ENCODE data around the gene SPNS1. TPM values are rescaled to one million over a fixed set of nuclear protein-coding genes. Genes with fewer than 3 reads are reported as not detected.

The SPNS1 gene
- polyA plus RNA-seq, 2 of the 4 experiments (the other 2 are of a cell fraction) = 27.0 to 35.1 TPM

DNA sequence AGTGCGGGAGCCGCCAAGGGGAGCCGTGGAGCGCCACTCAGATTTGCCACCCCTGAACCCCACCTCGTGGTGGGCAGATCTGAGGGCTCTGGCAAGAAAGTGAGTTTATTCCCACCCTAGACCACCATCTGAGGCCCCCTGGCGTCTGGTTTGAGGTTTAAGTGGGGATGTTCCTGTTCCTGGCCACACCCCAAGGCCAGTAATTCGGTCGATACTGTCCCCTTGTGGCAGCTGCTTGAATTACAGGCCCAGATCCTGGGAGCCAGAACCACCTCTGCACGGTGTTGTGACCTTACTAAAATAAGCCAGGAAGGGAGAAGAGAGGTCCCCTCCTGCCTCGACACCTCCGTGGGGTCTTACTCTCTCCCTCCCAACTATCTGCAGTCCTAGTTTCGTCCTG is 6.9 kb downstream of the SPNS1 start:
- FAIRE-seq = no peak
- Histone ChIP-seq H3K27ac (no peak overlapping the region), H3K4me2 (no peak overlapping the region), H3K4me1 (peaks cover 15% of the 10 kb centered on the region; the same call in 2 of the 3 replicates), H3K9me3 (no peaks in the 10 kb centered on the region), H3K4me3 (no peak overlapping the region)
- WGBS (ENCODE audit: missing lambda C conversion rate) = 71% methylated on average over 12 of the region's 12 CpGs
- POLR2A ChIA-PET = no interaction called here
- ATAC-seq = peak; percentile 12 to 66; a peak in 3 of 6 replicates
- TF ChIP-seq MYC (IDR thresholded peaks at IDR 0.05; ENCODE audit: borderline replicate concordance, low read length) = no peak
- TF ChIP-seq, protein P1, sequence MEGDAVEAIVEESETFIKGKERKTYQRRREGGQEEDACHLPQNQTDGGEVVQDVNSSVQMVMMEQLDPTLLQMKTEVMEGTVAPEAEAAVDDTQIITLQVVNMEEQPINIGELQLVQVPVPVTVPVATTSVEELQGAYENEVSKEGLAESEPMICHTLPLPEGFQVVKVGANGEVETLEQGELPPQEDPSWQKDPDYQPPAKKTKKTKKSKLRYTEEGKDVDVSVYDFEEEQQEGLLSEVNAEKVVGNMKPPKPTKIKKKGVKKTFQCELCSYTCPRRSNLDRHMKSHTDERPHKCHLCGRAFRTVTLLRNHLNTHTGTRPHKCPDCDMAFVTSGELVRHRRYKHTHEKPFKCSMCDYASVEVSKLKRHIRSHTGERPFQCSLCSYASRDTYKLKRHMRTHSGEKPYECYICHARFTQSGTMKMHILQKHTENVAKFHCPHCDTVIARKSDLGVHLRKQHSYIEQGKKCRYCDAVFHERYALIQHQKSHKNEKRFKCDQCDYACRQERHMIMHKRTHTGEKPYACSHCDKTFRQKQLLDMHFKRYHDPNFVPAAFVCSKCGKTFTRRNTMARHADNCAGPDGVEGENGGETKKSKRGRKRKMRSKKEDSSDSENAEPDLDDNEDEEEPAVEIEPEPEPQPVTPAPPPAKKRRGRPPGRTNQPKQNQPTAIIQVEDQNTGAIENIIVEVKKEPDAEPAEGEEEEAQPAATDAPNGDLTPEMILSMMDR (IDR thresholded peaks at IDR 0.05) = peak; percentile 37
- peak in 1 of 2 experiments; percentile 45; a peak in 2 of 5 replicates for TF ChIP-seq RAD21 (conservative IDR thresholded peaks at IDR 0.05 in 1 of 2, IDR thresholded peaks at IDR 0.05 in 1 of 2)
- CTCF ChIA-PET = interaction anchor here (2.0 kb wide), 1 partner anchor 36 kb away, joined by 4 read pairs; no protein-coding TSS in a partner anchor
- peak; percentile 30 to 61 for DNase-seq (ENCODE audit: low read depth in 1 of 2, low spot score in 1 of 2)

DNA sequence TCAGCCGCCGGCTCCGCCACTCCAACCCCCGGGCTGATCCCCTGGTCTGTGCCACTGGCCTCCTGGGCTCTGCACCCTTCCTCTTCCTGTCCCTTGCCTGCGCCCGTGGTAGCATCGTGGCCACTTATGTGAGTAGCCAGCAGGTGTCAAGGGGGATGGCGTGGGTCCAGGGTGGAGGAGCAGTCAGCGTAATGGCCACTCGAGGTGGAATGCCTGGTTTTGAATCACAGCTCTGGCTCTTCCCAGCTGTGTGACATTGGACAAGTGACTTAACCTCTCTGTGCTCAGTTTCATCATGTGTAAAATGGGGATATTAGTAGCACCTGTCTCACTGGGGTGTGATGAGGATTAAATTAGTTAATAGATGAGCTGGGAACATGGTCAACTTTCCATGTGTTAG is 7.8 kb downstream of the SPNS1 start:
- FAIRE-seq (no peak), ATAC-seq (no peak), DNase-seq (ENCODE audit: low read depth in 1 of 2, low spot score in 1 of 2) (no peak)
- no peak overlapping the region for H3K27ac ChIP-seq
- H3K4me3 ChIP-seq = no peak overlapping the region
- H3K9me3 ChIP-seq = no peaks in the 10 kb centered on the region
- TF ChIP-seq ZSCAN20 (CRISPR knock-in tag; IDR thresholded peaks at IDR 0.05) (no peak), EP300 (IDR thresholded peaks at IDR 0.05) (no peak), GATA3 (IDR thresholded peaks at IDR 0.05; ENCODE audit: borderline replicate concordance) (no peak), ZFP36 (IDR thresholded peaks at IDR 0.05; ENCODE audit: borderline replicate concordance, partially characterized antibody) (peak; percentile 71), CEBPB (IDR thresholded peaks at IDR 0.05) (no peak), FOSL2 (IDR thresholded peaks at IDR 0.05) (no peak), FOSL2 (CRISPR knock-in tag; IDR thresholded peaks at IDR 0.05) (no peak), TFCP2L1 (CRISPR knock-in tag; IDR thresholded peaks at IDR 0.05) (no peak), KDM1A (IDR thresholded peaks at IDR 0.05; ENCODE audit: low read depth) (0 out of 2 replicates have a peak, but pooled peaks have one; percentile 56), FOSB (CRISPR knock-in tag; IDR thresholded peaks at IDR 0.05) (no peak), JUNB (IDR thresholded peaks at IDR 0.05) (no peak), RFX5 (IDR thresholded peaks at IDR 0.05) (no peak), CBX8 (IDR thresholded peaks at IDR 0.05) (no peak), RNF2 (IDR thresholded peaks at IDR 0.05; ENCODE audit: borderline replicate concordance, low read depth) (no peak), CBX2 (IDR thresholded peaks at IDR 0.05; ENCODE audit: borderline replicate concordance, low read depth) (no peak), ZNF302 (CRISPR knock-in tag; IDR thresholded peaks at IDR 0.05) (no peak)
- H3K4me1 ChIP-seq = peaks cover 15% of the 10 kb centered on the region; the same call in 2 of the 3 replicates
- no peak overlapping the region for H3K4me2 ChIP-seq
- CTCF ChIA-PET = interaction anchor here (0.6 to 1.1 kb wide), 3 partner anchors 9 to 13 kb away, joined by 3 to 9 read pairs (median 4); no protein-coding TSS in a partner anchor
- POLR2A ChIA-PET = no interaction called here
- WGBS (ENCODE audit: missing lambda C conversion rate) = 91% methylated on average over 10 of the region's 10 CpGs

DNA sequence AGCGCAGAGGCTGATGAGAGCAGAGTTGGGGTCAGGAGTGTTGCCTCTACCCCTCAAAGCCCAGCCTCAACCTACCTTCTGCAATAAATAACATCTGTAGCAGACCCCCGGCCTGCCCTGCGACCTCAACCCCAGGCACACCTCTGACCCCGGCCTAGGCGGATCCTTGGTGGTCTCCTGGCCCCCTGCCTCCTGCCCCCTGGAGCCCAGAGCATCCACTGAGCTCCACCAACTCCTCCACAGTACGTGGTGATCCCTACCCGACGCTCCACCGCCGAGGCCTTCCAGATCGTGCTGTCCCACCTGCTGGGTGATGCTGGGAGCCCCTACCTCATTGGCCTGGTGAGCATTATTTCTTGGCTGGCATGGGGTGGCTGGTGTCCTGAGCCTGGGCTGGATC is 8.4 kb downstream of the SPNS1 start:
- TF ChIP-seq GATA3 (IDR thresholded peaks at IDR 0.05; ENCODE audit: borderline replicate concordance) (no peak), NR3C1 (IDR thresholded peaks at IDR 0.05) (no peak), EHMT2 (IDR thresholded peaks at IDR 0.05; ENCODE audit: low read depth) (no peak), ZSCAN20 (CRISPR knock-in tag; IDR thresholded peaks at IDR 0.05) (no peak), RAD21 (conservative IDR thresholded peaks at IDR 0.05 in 1 of 2, IDR thresholded peaks at IDR 0.05 in 1 of 2) (no peak), JUNB (IDR thresholded peaks at IDR 0.05) (no peak)
- Histone ChIP-seq H3K9me3 (no peaks in the 10 kb centered on the region), H3K4me2 (no peak overlapping the region), H3K4me3 (no peak overlapping the region), H3K27ac (no peak overlapping the region), H3K4me1 (peaks cover 15% of the 10 kb centered on the region; the same call in 2 of the 3 replicates)
- no peak for ATAC-seq
- 80% methylated on average over 10 of the region's 11 CpGs for WGBS (ENCODE audit: missing lambda C conversion rate)
- no peak for FAIRE-seq
- ChIA-PET POLR2A (interaction anchor here (0.5 kb wide), 1 partner anchor 171 kb away, joined by 7 read pairs; no protein-coding TSS in a partner anchor), CTCF (interaction anchor here (0.6 to 1.2 kb wide), 4 partner anchors 9 to 38 kb away, joined by 3 to 9 read pairs (median 4); no protein-coding TSS in a partner anchor)
- DNase-seq (ENCODE audit: low read depth in 1 of 2, low spot score in 1 of 2) = no peak

All from A549 (cell line).